GM23338 (cell line): Measurements from ENCODE around the gene SV2C. TPM values are rescaled to one million over a fixed set of nuclear protein-coding genes. Genes with fewer than 3 reads are reported as not detected.

ENCODE experiments used
- ATAC-seq: fragments of 200-7000 bp; cut with Tn5 transposase; 3 replicates; pipeline ENCODE4 v1.9.1; 2020
- DNase-seq: peaks from one replicate; pipeline ENCODE4 v3.0.0-alpha.2; 2015; ENCODE audit warnings: low spot score
- H2AFZ ChIP-seq: fragments of 200-600 bp; sonication (generic); 2 replicates; pipeline ENCODE4 v1.8.0; 2016; ENCODE audit warnings: antibody characterized with exemption, mild to moderate bottlenecking, moderate library complexity
- H3F3A ChIP-seq: fragments of 200-600 bp; sonication (generic); replicated peaks from 2 replicates; pipeline ENCODE4 v1.8.0; 2017; ENCODE audit warnings: antibody characterized with exemption, mixed run types, low read depth
- H3K27ac ChIP-seq: fragments of 200-600 bp; sonication (generic); 2 replicates; pipeline ENCODE4 v1.6.1; 2016; ENCODE audit warnings: low read depth
- H3K27me3 ChIP-seq: fragments of 200-600 bp; sonication (generic); 2 replicates; pipeline ENCODE4 v1.8.0; 2016; ENCODE audit warnings: mild to moderate bottlenecking, mixed run types, moderate library complexity; ENCODE audit not compliant: insufficient read depth
- H3K36me3 ChIP-seq: fragments of 200-600 bp; sonication (generic); 2 replicates; pipeline ENCODE4 v1.8.0; 2016; ENCODE audit warnings: mild to moderate bottlenecking; ENCODE audit not compliant: insufficient read depth
- H3K4me1 ChIP-seq: fragments of 200-600 bp; sonication (generic); 2 replicates; pipeline ENCODE4 v1.8.0; 2016; ENCODE audit warnings: mild to moderate bottlenecking, moderate library complexity; ENCODE audit not compliant: insufficient read depth
- H3K4me2 ChIP-seq: fragments of 200-600 bp; sonication (generic); 2 replicates; pipeline ENCODE4 v1.7.1; 2017; ENCODE audit warnings: mixed run types
- H3K4me3 ChIP-seq: fragments of 200-600 bp; sonication (generic); 2 replicates; pipeline ENCODE4 v1.6.1; 2016; ENCODE audit warnings: mixed run types
- H3K79me2 ChIP-seq: fragments of 200-600 bp; sonication (generic); replicated peaks from 2 replicates; pipeline ENCODE4 v1.8.0; 2017; ENCODE audit warnings: mild to moderate bottlenecking; ENCODE audit not compliant: insufficient read depth
- H3K9me2 ChIP-seq: fragments of 200-600 bp; sonication (generic); 2 replicates; pipeline ENCODE4 v1.8.0; 2017; ENCODE audit not compliant: insufficient read depth
- H4K20me1 ChIP-seq: fragments of 200-600 bp; sonication (generic); replicated peaks from 2 replicates; pipeline ENCODE4 v1.8.0; 2017; ENCODE audit warnings: mild to moderate bottlenecking; ENCODE audit not compliant: insufficient read depth
- H3K27ac Mint-ChIP-seq: 2 replicates; pipeline ENCODE4 v1.8.0; 2020; ENCODE audit warnings: inconsistent platforms, mild to moderate bottlenecking, moderate library complexity, mixed read lengths
- H3K27me3 Mint-ChIP-seq: 3 replicates; pipeline ENCODE4 v1.8.0; 2022; ENCODE audit warnings: low read depth, mild to moderate bottlenecking, moderate library complexity, mixed read lengths, inconsistent platforms; ENCODE audit not compliant: insufficient read depth, poor library complexity
- H3K36me3 Mint-ChIP-seq: 3 replicates; pipeline ENCODE4 v1.8.0; 2021; ENCODE audit warnings: low read depth, mild to moderate bottlenecking, inconsistent platforms, moderate library complexity, mixed read lengths
- H3K4me1 Mint-ChIP-seq: 3 replicates; pipeline ENCODE4 v1.8.0; 2020; ENCODE audit warnings: mild to moderate bottlenecking, inconsistent platforms, mixed read lengths
- H3K4me3 Mint-ChIP-seq: 3 replicates; pipeline ENCODE4 v1.8.0; 2021; ENCODE audit warnings: moderate library complexity, mild to moderate bottlenecking, inconsistent platforms, mixed read lengths
- H3K9me3 Mint-ChIP-seq: 3 replicates; pipeline ENCODE4 v1.8.0; 2020; ENCODE audit warnings: moderate library complexity, mild to moderate bottlenecking, inconsistent platforms, mixed read lengths
- CREB1 ChIP-seq: fragments of 250-450 bp; sonication (Bioruptor Pico); IDR thresholded peaks from 2 replicates; pipeline ENCODE4 v1.5.0; 2020; ENCODE audit warnings: low read depth, mild to moderate bottlenecking, moderate library complexity
- CTCF ChIP-seq, 2 experiments: fragments of 200-600 bp in 1 of 2; sonication (generic) in 1 of 2; conservative IDR thresholded peaks; 2 replicates each; pipeline versions ENCODE4 v1.5.1 to v1.6.1; 2016 to 2017; ENCODE audit warnings: antibody characterized with exemption in 2 of 2, low read depth in 2 of 2, mild to moderate bottlenecking in 2 of 2, moderate library complexity in 1 of 2
- ETS1 ChIP-seq: IDR thresholded peaks from 2 replicates; pipeline ENCODE4 v1.6.1; 2016; ENCODE audit warnings: antibody characterized with exemption
- EZH2 ChIP-seq: fragments of 200-600 bp; sonication (generic); IDR thresholded peaks from one replicate; pipeline ENCODE4 v1.8.0; 2017; ENCODE audit warnings: antibody characterized with exemption, mild to moderate bottlenecking, low read depth; ENCODE audit not compliant: unreplicated experiment
- EZH2phosphoT487 ChIP-seq: fragments of 200-600 bp; sonication (generic); IDR thresholded peaks from one replicate; pipeline ENCODE4 v1.8.1; 2018; ENCODE audit warnings: antibody characterized with exemption; ENCODE audit not compliant: unreplicated experiment
- JUNB ChIP-seq: IDR thresholded peaks from one replicate; pipeline ENCODE4 v1.6.1; 2016; ENCODE audit warnings: antibody characterized with exemption; ENCODE audit not compliant: unreplicated experiment
- NANOG ChIP-seq: IDR thresholded peaks from 2 replicates; pipeline ENCODE4 v1.6.1; 2016; ENCODE audit warnings: antibody characterized with exemption, borderline replicate concordance
- POLR2AphosphoS5 ChIP-seq: IDR thresholded peaks from 2 replicates; pipeline ENCODE4 v1.6.1; 2016; ENCODE audit warnings: antibody characterized with exemption, low read depth
- STAT1 ChIP-seq: IDR thresholded peaks from one replicate; pipeline ENCODE4 v1.6.1; 2016; ENCODE audit warnings: antibody characterized with exemption; ENCODE audit not compliant: unreplicated experiment
- ZNF114 ChIP-seq: fragments of 250-450 bp; sonication (Bioruptor Pico); IDR thresholded peaks from 2 replicates; pipeline ENCODE4 v1.5.0; 2020; ENCODE audit warnings: mild to moderate bottlenecking, moderate library complexity
- ZNF331 ChIP-seq: fragments of 250-450 bp; sonication (Bioruptor Pico); IDR thresholded peaks from 2 replicates; pipeline ENCODE4 v1.5.0; 2020; ENCODE audit warnings: low read depth, mild to moderate bottlenecking, moderate library complexity
- ZNF462 ChIP-seq: fragments of 250-450 bp; sonication (Bioruptor Pico); IDR thresholded peaks from 2 replicates; pipeline ENCODE4 v1.5.0; 2020; ENCODE audit warnings: mild to moderate bottlenecking, moderate library complexity
- polyA plus RNA-seq: library from polyadenylated mRNA; unstranded; fragments of >200 nt; fragmentation: Nextera tagmentation; extraction: Ambion mirVana; gene quantifications from 2 replicates; pipeline ENCODE4 v1.2.1, GENCODE V29; 2016
- total RNA-seq: library from RNA; depleted of rRNA; stranded (reverse); fragments of >200 nt; shearing (Covaris generic); gene quantifications from 2 replicates; pipeline ENCODE4 v1.2.3, GENCODE V29; 2014
- TF ChIP-seq, protein P1 (sequence below): IDR thresholded peaks from one replicate; pipeline ENCODE4 v1.6.1; 2018; ENCODE audit warnings: antibody characterized with exemption; ENCODE audit not compliant: unreplicated experiment

The SV2C gene
- total and polyA plus RNA-seq, 2 experiments from 2014 or later: 0.05 to 0.07 TPM

DNA sequence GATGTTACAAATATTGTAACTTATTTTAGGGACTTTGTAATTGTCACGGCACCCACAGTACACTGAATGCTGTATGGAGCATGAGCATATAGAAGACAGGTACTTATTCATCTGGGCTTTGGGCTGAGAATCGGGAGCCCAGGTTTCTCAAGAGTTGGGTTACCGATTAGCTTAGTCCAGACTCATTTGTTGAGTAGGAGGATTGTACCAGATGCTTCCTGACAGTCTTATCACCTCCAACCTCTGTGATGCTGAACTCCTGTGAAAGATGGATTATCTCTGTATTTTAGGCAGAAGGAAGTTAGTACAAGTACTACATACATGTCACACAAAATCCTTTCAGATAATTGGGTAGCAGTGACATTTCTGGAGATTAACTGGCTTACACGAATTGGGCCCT is 79.2 kb downstream of the SV2C start:
- no peaks in the 10 kb centered on the region for H3K36me3 ChIP-seq
- H3F3A ChIP-seq: no peaks in the 10 kb centered on the region
- TF ChIP-seq POLR2AphosphoS5 (no peak), ZNF114 (no peak), ZNF331 (no peak), CREB1 (no peak), ZNF462 (no peak), NANOG (no peak), EZH2phosphoT487 (no peak), STAT1 (no peak), JUNB (no peak), CTCF (conservative IDR thresholded peaks at IDR 0.05; ENCODE audit: low read depth in 2 of 2) (no peak), ETS1 (no peak), EZH2 (no peak)
- TF ChIP-seq, protein P1, sequence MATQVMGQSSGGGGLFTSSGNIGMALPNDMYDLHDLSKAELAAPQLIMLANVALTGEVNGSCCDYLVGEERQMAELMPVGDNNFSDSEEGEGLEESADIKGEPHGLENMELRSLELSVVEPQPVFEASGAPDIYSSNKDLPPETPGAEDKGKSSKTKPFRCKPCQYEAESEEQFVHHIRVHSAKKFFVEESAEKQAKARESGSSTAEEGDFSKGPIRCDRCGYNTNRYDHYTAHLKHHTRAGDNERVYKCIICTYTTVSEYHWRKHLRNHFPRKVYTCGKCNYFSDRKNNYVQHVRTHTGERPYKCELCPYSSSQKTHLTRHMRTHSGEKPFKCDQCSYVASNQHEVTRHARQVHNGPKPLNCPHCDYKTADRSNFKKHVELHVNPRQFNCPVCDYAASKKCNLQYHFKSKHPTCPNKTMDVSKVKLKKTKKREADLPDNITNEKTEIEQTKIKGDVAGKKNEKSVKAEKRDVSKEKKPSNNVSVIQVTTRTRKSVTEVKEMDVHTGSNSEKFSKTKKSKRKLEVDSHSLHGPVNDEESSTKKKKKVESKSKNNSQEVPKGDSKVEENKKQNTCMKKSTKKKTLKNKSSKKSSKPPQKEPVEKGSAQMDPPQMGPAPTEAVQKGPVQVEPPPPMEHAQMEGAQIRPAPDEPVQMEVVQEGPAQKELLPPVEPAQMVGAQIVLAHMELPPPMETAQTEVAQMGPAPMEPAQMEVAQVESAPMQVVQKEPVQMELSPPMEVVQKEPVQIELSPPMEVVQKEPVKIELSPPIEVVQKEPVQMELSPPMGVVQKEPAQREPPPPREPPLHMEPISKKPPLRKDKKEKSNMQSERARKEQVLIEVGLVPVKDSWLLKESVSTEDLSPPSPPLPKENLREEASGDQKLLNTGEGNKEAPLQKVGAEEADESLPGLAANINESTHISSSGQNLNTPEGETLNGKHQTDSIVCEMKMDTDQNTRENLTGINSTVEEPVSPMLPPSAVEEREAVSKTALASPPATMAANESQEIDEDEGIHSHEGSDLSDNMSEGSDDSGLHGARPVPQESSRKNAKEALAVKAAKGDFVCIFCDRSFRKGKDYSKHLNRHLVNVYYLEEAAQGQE: no peak
- no peaks in the 10 kb centered on the region for H3K27me3 ChIP-seq
- H3K27ac ChIP-seq: no peak overlapping the region
- Mint-ChIP-seq H3K36me3 (no peaks in the 10 kb centered on the region), H3K4me1 (no peaks in the 10 kb centered on the region), H3K4me3 (no peak overlapping the region), H3K27ac (no peak overlapping the region), H3K9me3 (no peaks in the 10 kb centered on the region), H3K27me3 (no peaks in the 10 kb centered on the region)
- H3K4me3 ChIP-seq: no peak overlapping the region
- ATAC-seq (no peak), DNase-seq (no peak)
- peaks cover 12% of the 10 kb centered on the region; the same call in 1 of the 2 replicates for H3K9me2 ChIP-seq
- H3K4me2 ChIP-seq: no peak overlapping the region
- H4K20me1 ChIP-seq: no peaks in the 10 kb centered on the region
- H2AFZ ChIP-seq: no peak overlapping the region
- no peaks in the 10 kb centered on the region for H3K4me1 ChIP-seq
- no peaks in the 10 kb centered on the region for H3K79me2 ChIP-seq
